Neural cell (in vitro differentiated cells): Measurements from ENCODE around the gene CDK17. TPM values are rescaled to one million over a fixed set of nuclear protein-coding genes. Genes with fewer than 3 reads are reported as not detected.

Experiments
- H2AFZ ChIP-seq: fragments of 200-600, 300-800 bp; sonication (generic), shearing (Covaris generic); 2 replicates; pipeline ENCODE4 v1.6.0; 2014; ENCODE audit warnings: low read depth, mild to moderate bottlenecking, antibody characterized with exemption, low read length, moderate library complexity
- H3F3A ChIP-seq: fragments of 200-600 bp; shearing (Covaris generic); 2 replicates; pipeline ENCODE4 v1.6.1; 2016; ENCODE audit warnings: mild to moderate bottlenecking, moderate library complexity, mixed read lengths, antibody characterized with exemption, low read length; ENCODE audit not compliant: insufficient read depth, poor library complexity, severe bottlenecking
- H3K27ac ChIP-seq: fragments of 200-600, 300-800 bp; sonication (generic), shearing (Covaris generic); 2 replicates; pipeline ENCODE4 v1.5.1; 2014; ENCODE audit warnings: mild to moderate bottlenecking, low read length, moderate library complexity
- H3K27me3 ChIP-seq: fragments of 300-800, 200-600 bp; sonication (generic), shearing (Covaris generic); 2 replicates; pipeline ENCODE4 v1.6.0; 2014; ENCODE audit warnings: mild to moderate bottlenecking, low read depth, low read length, moderate library complexity; ENCODE audit not compliant: insufficient read depth
- H3K36me3 ChIP-seq: fragments of 300-800, 200-600 bp; sonication (generic), shearing (Covaris generic); 2 replicates; pipeline ENCODE4 v1.5.1; 2014; ENCODE audit warnings: mild to moderate bottlenecking, antibody characterized with exemption, low read length, moderate library complexity; ENCODE audit not compliant: insufficient read depth
- H3K4me2 ChIP-seq: fragments of 300-800, 200-600 bp; sonication (generic), shearing (Covaris generic); 2 replicates; pipeline ENCODE4 v1.6.0; 2014; ENCODE audit warnings: mild to moderate bottlenecking, low read length
- H3K4me3 ChIP-seq: fragments of 300-800, 200-600 bp; sonication (generic), shearing (Covaris generic); 2 replicates; pipeline ENCODE4 v1.5.1; 2014; ENCODE audit warnings: mild to moderate bottlenecking, low read length, moderate library complexity
- H3K79me2 ChIP-seq: fragments of 200-600 bp; shearing (Covaris generic); replicated peaks from 2 replicates; pipeline ENCODE4 v1.6.0; 2014; ENCODE audit warnings: mild to moderate bottlenecking, low read length, moderate library complexity; ENCODE audit not compliant: insufficient read depth
- H3K9ac ChIP-seq: fragments of 300-800, 200-600 bp; sonication (generic), shearing (Covaris generic); 2 replicates; pipeline ENCODE4 v1.6.1; 2016; ENCODE audit warnings: mild to moderate bottlenecking, low read length, mixed read lengths
- H3K9me2 ChIP-seq: fragments of 200-600 bp; shearing (Covaris generic); 2 replicates; pipeline ENCODE4 v1.6.1; 2016; ENCODE audit warnings: mild to moderate bottlenecking, low read length, mixed read lengths; ENCODE audit not compliant: insufficient read depth
- H3K9me3 ChIP-seq: fragments of 200-600, 300-800 bp; sonication (generic), shearing (Covaris generic); 2 replicates; pipeline ENCODE4 v1.6.1; 2016; ENCODE audit warnings: mild to moderate bottlenecking, mixed run types, low read length, moderate library complexity, mixed read lengths
- H4K20me1 ChIP-seq: fragments of 200-600 bp; shearing (Covaris generic); 2 replicates; pipeline ENCODE4 v1.6.1; 2016; ENCODE audit warnings: mild to moderate bottlenecking, mixed run types; ENCODE audit not compliant: insufficient read depth
- EP300 ChIP-seq: fragments of 450-650 bp; conservative IDR thresholded peaks from 2 replicates; pipeline ENCODE4 v1.6.1; 2014; ENCODE audit warnings: antibody characterized with exemption, mild to moderate bottlenecking, moderate library complexity; ENCODE audit not compliant: poor library complexity, severe bottlenecking
- EZH2 ChIP-seq: fragments of 200-600, 300-800 bp; shearing (Covaris generic), sonication (generic); IDR thresholded peaks from 2 replicates; pipeline ENCODE4 v1.6.1; 2014; ENCODE audit warnings: antibody characterized with exemption, low read length, borderline replicate concordance, mild to moderate bottlenecking; ENCODE audit not compliant: insufficient read depth, poor library complexity, severe bottlenecking
- MXI1 ChIP-seq: fragments of 450-650 bp; conservative IDR thresholded peaks from 2 replicates; pipeline ENCODE4 v1.6.1; 2014; ENCODE audit warnings: antibody characterized with exemption, mild to moderate bottlenecking; ENCODE audit not compliant: poor library complexity, severe bottlenecking
- POLR2AphosphoS5 ChIP-seq: IDR thresholded peaks from 2 replicates; pipeline ENCODE4 v1.6.1; 2012
- RAD21 ChIP-seq: fragments of 450-650 bp; conservative IDR thresholded peaks from 2 replicates; pipeline ENCODE4 v1.6.1; 2014; ENCODE audit warnings: antibody characterized with exemption, mild to moderate bottlenecking, moderate library complexity
- SMC3 ChIP-seq: fragments of 450-650 bp; conservative IDR thresholded peaks from 2 replicates; pipeline ENCODE4 v1.6.1; 2014; ENCODE audit warnings: antibody characterized with exemption, mild to moderate bottlenecking, moderate library complexity; ENCODE audit not compliant: poor library complexity
- TAF1 ChIP-seq: IDR thresholded peaks from 2 replicates; pipeline ENCODE4 v1.6.1; 2012; ENCODE audit warnings: low read depth
- polyA plus RNA-seq: library from polyadenylated mRNA; depleted of rRNA; stranded (reverse); fragments of >200 nt; gene quantifications from 2 replicates; pipeline ENCODE4 v1.2.3, GENCODE V29; 2014
- TF ChIP-seq, protein P1 (sequence below): IDR thresholded peaks from 2 replicates; pipeline ENCODE4 v1.6.1; 2012; ENCODE audit warnings: borderline replicate concordance
- TF ChIP-seq, protein P2 (sequence below): fragments of 450-650 bp; IDR thresholded peaks from 2 replicates; pipeline ENCODE4 v1.5.1; 2014; ENCODE audit warnings: antibody characterized with exemption, mild to moderate bottlenecking, moderate library complexity; ENCODE audit not compliant: poor library complexity, severe bottlenecking

Gene CDK17
- polyA plus RNA-seq, 1 donor from 2014 or later: 119 TPM

DNA sequence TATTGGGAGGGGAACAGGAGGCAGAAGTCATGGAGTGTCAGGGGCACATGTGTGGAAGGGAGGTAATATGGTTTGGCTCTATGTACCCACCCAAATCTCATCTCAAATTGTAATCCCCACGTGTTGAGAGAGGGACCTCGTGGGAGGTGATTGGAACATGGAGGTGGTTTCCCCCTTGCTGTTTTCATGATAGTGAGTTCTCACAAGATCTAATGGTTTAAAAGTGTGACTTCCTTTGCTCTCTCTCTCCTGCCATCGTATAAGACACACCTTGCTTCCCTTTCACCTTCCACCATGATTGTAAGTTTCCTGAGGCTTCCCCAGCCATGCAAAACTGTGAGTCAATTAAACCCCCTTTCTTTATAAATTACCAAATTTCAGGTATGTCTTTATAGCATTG is 41.6 kb upstream of the CDK17 start:
- no peaks in the 10 kb centered on the region for H3K36me3 ChIP-seq
- no peak overlapping the region for H3K9ac ChIP-seq
- no peak overlapping the region for H3K4me2 ChIP-seq
- H3K27me3 ChIP-seq: no peaks in the 10 kb centered on the region
- H3F3A ChIP-seq: no peaks in the 10 kb centered on the region
- H3K79me2 ChIP-seq: no peaks in the 10 kb centered on the region
- no peak overlapping the region for H3K27ac ChIP-seq
- no peaks in the 10 kb centered on the region for H4K20me1 ChIP-seq
- TF ChIP-seq SMC3: no peak
- TF ChIP-seq TAF1: no peak
- TF ChIP-seq RAD21: no peak
- TF ChIP-seq, protein P1, sequence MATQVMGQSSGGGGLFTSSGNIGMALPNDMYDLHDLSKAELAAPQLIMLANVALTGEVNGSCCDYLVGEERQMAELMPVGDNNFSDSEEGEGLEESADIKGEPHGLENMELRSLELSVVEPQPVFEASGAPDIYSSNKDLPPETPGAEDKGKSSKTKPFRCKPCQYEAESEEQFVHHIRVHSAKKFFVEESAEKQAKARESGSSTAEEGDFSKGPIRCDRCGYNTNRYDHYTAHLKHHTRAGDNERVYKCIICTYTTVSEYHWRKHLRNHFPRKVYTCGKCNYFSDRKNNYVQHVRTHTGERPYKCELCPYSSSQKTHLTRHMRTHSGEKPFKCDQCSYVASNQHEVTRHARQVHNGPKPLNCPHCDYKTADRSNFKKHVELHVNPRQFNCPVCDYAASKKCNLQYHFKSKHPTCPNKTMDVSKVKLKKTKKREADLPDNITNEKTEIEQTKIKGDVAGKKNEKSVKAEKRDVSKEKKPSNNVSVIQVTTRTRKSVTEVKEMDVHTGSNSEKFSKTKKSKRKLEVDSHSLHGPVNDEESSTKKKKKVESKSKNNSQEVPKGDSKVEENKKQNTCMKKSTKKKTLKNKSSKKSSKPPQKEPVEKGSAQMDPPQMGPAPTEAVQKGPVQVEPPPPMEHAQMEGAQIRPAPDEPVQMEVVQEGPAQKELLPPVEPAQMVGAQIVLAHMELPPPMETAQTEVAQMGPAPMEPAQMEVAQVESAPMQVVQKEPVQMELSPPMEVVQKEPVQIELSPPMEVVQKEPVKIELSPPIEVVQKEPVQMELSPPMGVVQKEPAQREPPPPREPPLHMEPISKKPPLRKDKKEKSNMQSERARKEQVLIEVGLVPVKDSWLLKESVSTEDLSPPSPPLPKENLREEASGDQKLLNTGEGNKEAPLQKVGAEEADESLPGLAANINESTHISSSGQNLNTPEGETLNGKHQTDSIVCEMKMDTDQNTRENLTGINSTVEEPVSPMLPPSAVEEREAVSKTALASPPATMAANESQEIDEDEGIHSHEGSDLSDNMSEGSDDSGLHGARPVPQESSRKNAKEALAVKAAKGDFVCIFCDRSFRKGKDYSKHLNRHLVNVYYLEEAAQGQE: no peak
- no peak for TF ChIP-seq EZH2
- TF ChIP-seq, protein P2, sequence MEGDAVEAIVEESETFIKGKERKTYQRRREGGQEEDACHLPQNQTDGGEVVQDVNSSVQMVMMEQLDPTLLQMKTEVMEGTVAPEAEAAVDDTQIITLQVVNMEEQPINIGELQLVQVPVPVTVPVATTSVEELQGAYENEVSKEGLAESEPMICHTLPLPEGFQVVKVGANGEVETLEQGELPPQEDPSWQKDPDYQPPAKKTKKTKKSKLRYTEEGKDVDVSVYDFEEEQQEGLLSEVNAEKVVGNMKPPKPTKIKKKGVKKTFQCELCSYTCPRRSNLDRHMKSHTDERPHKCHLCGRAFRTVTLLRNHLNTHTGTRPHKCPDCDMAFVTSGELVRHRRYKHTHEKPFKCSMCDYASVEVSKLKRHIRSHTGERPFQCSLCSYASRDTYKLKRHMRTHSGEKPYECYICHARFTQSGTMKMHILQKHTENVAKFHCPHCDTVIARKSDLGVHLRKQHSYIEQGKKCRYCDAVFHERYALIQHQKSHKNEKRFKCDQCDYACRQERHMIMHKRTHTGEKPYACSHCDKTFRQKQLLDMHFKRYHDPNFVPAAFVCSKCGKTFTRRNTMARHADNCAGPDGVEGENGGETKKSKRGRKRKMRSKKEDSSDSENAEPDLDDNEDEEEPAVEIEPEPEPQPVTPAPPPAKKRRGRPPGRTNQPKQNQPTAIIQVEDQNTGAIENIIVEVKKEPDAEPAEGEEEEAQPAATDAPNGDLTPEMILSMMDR: no peak
- no peak for TF ChIP-seq MXI1
- no peak for TF ChIP-seq EP300
- no peak for TF ChIP-seq POLR2AphosphoS5
- no peak overlapping the region for H3K4me3 ChIP-seq
- H2AFZ ChIP-seq: no peak overlapping the region
- H3K9me2 ChIP-seq: no peaks in the 10 kb centered on the region
- H3K9me3 ChIP-seq: no peaks in the 10 kb centered on the region

DNA sequence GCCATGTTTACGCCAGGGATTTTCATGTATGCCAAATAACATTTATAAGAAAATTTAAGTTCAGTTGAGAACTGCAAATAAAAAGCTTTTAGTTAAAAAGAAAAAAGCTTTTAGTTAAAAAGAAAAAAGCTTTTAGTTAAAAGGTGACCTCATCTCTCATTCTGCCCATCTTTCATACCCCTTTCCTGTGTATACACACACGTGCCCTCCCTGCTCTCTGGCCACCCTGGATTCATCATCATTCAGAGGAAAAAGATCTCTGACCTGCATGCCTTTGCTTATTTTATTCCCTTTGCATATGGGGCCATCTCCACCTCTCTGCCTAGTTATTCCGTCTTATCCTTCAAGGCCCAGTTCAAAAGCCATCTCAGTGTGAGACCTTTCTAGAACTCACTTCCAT is 38.1 kb upstream of the CDK17 start:
- no peak overlapping the region for H3K9ac ChIP-seq
- no peaks in the 10 kb centered on the region for H3F3A ChIP-seq
- H3K9me2 ChIP-seq: no peaks in the 10 kb centered on the region
- H3K4me3 ChIP-seq: no peak overlapping the region
- TF ChIP-seq, protein P2: no peak
- TF ChIP-seq EP300: no peak
- no peak for TF ChIP-seq POLR2AphosphoS5
- TF ChIP-seq EZH2: no peak
- TF ChIP-seq MXI1: no peak
- TF ChIP-seq TAF1: no peak
- no peak for TF ChIP-seq RAD21
- no peak for TF ChIP-seq SMC3
- H4K20me1 ChIP-seq: no peaks in the 10 kb centered on the region
- no peak overlapping the region for H3K4me2 ChIP-seq
- no peak overlapping the region for H3K27ac ChIP-seq
- no peaks in the 10 kb centered on the region for H3K9me3 ChIP-seq
- no peaks in the 10 kb centered on the region for H3K36me3 ChIP-seq
- H3K79me2 ChIP-seq: no peaks in the 10 kb centered on the region
- no peaks in the 10 kb centered on the region for H3K27me3 ChIP-seq
- no peak overlapping the region for H2AFZ ChIP-seq
